ENCODE data around the gene TRIL.

DNA sequence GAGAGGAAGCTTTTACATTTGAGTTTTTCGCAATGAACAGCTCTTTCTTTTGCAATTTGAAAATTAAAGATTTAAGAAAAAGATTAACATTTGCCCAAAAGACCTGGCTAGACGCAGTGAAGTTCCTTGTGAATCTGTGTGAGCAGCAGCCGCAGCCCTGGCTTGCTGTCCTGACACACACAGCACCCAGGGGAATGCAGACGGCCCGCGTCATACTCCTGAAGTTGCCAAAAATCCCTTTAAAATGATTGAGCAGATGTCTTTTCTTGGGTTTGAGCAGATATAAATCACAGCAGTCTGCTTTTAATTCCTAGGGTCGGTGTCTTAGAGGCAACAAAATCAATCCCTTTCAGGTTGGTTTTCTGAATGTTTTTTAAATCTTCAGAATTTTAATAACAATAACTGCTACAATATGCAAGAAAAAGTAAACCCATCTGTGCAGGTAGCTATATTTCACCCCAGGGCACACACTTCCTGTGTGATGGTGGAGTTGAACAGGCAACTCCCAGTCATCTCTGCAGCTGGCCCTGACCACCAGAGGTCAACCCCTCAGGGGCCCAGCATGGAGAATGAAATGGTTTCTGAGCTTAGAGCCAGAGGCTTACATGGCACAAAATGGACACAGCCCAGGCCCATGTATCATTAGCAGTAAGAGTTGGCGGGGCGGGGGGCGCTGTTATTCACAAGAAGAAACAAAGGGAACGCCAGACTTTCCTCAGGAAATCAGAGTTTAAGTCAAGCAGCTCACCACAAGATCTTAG lies 32.2 kb upstream of the TRIL start:
- no peak for TF ChIP-seq EZH2 (IDR thresholded peaks at IDR 0.05; ENCODE audit: borderline replicate concordance)
- TF ChIP-seq, protein P1, sequence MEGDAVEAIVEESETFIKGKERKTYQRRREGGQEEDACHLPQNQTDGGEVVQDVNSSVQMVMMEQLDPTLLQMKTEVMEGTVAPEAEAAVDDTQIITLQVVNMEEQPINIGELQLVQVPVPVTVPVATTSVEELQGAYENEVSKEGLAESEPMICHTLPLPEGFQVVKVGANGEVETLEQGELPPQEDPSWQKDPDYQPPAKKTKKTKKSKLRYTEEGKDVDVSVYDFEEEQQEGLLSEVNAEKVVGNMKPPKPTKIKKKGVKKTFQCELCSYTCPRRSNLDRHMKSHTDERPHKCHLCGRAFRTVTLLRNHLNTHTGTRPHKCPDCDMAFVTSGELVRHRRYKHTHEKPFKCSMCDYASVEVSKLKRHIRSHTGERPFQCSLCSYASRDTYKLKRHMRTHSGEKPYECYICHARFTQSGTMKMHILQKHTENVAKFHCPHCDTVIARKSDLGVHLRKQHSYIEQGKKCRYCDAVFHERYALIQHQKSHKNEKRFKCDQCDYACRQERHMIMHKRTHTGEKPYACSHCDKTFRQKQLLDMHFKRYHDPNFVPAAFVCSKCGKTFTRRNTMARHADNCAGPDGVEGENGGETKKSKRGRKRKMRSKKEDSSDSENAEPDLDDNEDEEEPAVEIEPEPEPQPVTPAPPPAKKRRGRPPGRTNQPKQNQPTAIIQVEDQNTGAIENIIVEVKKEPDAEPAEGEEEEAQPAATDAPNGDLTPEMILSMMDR (IDR thresholded peaks at IDR 0.05; ENCODE audit: poor library complexity) = no peak

Measured in hepatocyte (in vitro differentiated cells).